ENCODE data around the gene RASGEF1C. TPM values are rescaled to one million over a fixed set of nuclear protein-coding genes. Genes with fewer than 3 reads are reported as not detected.

The RASGEF1C gene
- total and polyA plus RNA-seq, 2 experiments from 2014 or later = 0.40 to 0.42 TPM

GRCh38 chr5:180205916-180206315, 3.1 kb downstream of the RASGEF1C start (continued):
- no peak for TF ChIP-seq JUNB (IDR thresholded peaks at IDR 0.05; ENCODE audit: unreplicated experiment)
- no peak for TF ChIP-seq EZH2 (IDR thresholded peaks at IDR 0.05; ENCODE audit: low read depth, unreplicated experiment)
- no peak for TF ChIP-seq NANOG (IDR thresholded peaks at IDR 0.05; ENCODE audit: borderline replicate concordance)
- no peak for TF ChIP-seq POLR2AphosphoS5 (IDR thresholded peaks at IDR 0.05; ENCODE audit: low read depth)
- TF ChIP-seq, protein P1, sequence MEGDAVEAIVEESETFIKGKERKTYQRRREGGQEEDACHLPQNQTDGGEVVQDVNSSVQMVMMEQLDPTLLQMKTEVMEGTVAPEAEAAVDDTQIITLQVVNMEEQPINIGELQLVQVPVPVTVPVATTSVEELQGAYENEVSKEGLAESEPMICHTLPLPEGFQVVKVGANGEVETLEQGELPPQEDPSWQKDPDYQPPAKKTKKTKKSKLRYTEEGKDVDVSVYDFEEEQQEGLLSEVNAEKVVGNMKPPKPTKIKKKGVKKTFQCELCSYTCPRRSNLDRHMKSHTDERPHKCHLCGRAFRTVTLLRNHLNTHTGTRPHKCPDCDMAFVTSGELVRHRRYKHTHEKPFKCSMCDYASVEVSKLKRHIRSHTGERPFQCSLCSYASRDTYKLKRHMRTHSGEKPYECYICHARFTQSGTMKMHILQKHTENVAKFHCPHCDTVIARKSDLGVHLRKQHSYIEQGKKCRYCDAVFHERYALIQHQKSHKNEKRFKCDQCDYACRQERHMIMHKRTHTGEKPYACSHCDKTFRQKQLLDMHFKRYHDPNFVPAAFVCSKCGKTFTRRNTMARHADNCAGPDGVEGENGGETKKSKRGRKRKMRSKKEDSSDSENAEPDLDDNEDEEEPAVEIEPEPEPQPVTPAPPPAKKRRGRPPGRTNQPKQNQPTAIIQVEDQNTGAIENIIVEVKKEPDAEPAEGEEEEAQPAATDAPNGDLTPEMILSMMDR (conservative IDR thresholded peaks at IDR 0.05; ENCODE audit: low read depth in 2 of 2) = no peak
- no peak for TF ChIP-seq ZNF114 (CRISPR knock-in tag; IDR thresholded peaks at IDR 0.05)
- TF ChIP-seq, protein P2, sequence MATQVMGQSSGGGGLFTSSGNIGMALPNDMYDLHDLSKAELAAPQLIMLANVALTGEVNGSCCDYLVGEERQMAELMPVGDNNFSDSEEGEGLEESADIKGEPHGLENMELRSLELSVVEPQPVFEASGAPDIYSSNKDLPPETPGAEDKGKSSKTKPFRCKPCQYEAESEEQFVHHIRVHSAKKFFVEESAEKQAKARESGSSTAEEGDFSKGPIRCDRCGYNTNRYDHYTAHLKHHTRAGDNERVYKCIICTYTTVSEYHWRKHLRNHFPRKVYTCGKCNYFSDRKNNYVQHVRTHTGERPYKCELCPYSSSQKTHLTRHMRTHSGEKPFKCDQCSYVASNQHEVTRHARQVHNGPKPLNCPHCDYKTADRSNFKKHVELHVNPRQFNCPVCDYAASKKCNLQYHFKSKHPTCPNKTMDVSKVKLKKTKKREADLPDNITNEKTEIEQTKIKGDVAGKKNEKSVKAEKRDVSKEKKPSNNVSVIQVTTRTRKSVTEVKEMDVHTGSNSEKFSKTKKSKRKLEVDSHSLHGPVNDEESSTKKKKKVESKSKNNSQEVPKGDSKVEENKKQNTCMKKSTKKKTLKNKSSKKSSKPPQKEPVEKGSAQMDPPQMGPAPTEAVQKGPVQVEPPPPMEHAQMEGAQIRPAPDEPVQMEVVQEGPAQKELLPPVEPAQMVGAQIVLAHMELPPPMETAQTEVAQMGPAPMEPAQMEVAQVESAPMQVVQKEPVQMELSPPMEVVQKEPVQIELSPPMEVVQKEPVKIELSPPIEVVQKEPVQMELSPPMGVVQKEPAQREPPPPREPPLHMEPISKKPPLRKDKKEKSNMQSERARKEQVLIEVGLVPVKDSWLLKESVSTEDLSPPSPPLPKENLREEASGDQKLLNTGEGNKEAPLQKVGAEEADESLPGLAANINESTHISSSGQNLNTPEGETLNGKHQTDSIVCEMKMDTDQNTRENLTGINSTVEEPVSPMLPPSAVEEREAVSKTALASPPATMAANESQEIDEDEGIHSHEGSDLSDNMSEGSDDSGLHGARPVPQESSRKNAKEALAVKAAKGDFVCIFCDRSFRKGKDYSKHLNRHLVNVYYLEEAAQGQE (IDR thresholded peaks at IDR 0.05; ENCODE audit: unreplicated experiment) = no peak

DNA sequence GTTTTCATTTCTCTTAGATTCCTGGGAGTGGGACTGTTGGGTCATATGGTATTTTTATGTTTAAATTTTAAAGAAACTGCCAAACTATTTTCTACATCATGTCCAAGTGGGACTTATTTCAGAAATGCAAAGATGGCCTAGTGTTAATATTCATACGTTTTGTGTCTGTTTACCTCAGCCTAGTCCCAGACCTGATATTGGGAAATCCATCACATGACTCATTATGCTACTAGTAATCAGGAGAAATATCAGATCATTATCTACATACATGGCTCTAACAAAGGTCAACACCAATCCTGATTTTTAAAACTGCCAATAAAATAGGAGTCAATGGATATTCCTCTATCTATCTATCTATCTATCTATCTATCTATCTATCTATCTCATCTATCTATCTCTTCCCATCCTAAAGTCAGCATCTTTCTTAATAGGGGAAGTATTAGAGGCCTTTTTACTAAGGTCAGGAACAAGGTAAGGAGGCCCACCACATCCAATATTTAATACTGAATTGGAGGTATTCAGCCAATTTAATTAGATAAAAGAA, 4.7 kb downstream of the RASGEF1C start:
- no peaks in the 10 kb centered on the region for H3K9me2 ChIP-seq (ENCODE audit: insufficient read depth)
- H3K36me3 ChIP-seq (ENCODE audit: insufficient read depth) = no peaks in the 10 kb centered on the region
- H3K27ac ChIP-seq (ENCODE audit: low read depth) = no peak overlapping the region
- H3K4me3 ChIP-seq = no peak overlapping the region
- H4K20me1 ChIP-seq (replicated peaks; ENCODE audit: insufficient read depth) = no peaks in the 10 kb centered on the region
- H3F3A ChIP-seq (replicated peaks; ENCODE audit: low read depth) = 0 out of 2 replicates have a peak, but pooled peaks cover 8% of the 10 kb centered on the region
- no peaks in the 10 kb centered on the region for H3K79me2 ChIP-seq (replicated peaks; ENCODE audit: insufficient read depth)
- H3K27ac Mint-ChIP-seq = no peak overlapping the region
- DNase-seq (ENCODE audit: low spot score) (no peak), ATAC-seq (no peak)
- no peak overlapping the region for H3K4me2 ChIP-seq
- TF ChIP-seq ETS1 (IDR thresholded peaks at IDR 0.05) = no peak
- TF ChIP-seq, protein P3, sequence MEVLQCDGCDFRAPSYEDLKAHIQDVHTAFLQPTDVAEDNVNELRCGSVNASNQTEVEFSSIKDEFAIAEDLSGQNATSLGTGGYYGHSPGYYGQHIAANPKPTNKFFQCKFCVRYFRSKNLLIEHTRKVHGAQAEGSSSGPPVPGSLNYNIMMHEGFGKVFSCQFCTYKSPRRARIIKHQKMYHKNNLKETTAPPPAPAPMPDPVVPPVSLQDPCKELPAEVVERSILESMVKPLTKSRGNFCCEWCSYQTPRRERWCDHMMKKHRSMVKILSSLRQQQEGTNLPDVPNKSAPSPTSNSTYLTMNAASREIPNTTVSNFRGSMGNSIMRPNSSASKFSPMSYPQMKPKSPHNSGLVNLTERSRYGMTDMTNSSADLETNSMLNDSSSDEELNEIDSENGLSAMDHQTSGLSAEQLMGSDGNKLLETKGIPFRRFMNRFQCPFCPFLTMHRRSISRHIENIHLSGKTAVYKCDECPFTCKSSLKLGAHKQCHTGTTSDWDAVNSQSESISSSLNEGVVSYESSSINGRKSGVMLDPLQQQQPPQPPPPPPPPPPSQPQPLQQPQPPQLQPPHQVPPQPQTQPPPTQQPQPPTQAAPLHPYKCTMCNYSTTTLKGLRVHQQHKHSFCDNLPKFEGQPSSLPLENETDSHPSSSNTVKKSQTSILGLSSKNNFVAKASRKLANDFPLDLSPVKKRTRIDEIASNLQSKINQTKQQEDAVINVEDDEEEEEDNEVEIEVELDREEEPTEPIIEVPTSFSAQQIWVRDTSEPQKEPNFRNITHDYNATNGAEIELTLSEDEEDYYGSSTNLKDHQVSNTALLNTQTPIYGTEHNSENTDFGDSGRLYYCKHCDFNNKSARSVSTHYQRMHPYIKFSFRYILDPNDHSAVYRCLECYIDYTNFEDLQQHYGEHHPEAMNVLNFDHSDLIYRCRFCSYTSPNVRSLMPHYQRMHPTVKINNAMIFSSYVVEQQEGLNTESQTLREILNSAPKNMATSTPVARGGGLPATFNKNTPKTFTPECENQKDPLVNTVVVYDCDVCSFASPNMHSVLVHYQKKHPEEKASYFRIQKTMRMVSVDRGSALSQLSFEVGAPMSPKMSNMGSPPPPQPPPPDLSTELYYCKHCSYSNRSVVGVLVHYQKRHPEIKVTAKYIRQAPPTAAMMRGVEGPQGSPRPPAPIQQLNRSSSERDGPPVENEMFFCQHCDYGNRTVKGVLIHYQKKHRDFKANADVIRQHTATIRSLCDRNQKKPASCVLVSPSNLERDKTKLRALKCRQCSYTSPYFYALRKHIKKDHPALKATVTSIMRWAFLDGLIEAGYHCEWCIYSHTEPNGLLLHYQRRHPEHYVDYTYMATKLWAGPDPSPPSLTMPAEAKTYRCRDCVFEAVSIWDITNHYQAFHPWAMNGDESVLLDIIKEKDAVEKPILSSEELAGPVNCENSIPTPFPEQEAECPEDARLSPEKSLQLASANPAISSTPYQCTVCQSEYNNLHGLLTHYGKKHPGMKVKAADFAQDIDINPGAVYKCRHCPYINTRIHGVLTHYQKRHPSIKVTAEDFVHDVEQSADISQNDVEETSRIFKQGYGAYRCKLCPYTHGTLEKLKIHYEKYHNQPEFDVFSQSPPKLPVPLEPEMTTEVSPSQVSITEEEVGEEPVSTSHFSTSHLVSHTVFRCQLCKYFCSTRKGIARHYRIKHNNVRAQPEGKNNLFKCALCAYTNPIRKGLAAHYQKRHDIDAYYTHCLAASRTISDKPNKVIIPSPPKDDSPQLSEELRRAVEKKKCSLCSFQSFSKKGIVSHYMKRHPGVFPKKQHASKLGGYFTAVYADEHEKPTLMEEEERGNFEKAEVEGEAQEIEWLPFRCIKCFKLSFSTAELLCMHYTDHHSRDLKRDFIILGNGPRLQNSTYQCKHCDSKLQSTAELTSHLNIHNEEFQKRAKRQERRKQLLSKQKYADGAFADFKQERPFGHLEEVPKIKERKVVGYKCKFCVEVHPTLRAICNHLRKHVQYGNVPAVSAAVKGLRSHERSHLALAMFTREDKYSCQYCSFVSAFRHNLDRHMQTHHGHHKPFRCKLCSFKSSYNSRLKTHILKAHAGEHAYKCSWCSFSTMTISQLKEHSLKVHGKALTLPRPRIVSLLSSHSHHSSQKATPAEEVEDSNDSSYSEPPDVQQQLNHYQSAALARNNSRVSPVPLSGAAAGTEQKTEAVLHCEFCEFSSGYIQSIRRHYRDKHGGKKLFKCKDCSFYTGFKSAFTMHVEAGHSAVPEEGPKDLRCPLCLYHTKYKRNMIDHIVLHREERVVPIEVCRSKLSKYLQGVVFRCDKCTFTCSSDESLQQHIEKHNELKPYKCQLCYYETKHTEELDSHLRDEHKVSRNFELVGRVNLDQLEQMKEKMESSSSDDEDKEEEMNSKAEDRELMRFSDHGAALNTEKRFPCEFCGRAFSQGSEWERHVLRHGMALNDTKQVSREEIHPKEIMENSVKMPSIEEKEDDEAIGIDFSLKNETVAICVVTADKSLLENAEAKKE (CRISPR knock-in tag; IDR thresholded peaks at IDR 0.05) = no peak
- H3K4me1 ChIP-seq (ENCODE audit: insufficient read depth) = no peaks in the 10 kb centered on the region
- no peak overlapping the region for H3K4me3 Mint-ChIP-seq
- peaks cover 19% of the 10 kb centered on the region for H3K27me3 Mint-ChIP-seq (ENCODE audit: insufficient read depth, low read depth, poor library complexity)
- H3K36me3 Mint-ChIP-seq (ENCODE audit: low read depth) = no peaks in the 10 kb centered on the region
- H3K27me3 ChIP-seq (ENCODE audit: insufficient read depth) = peaks cover 25% of the 10 kb centered on the region
- no peaks in the 10 kb centered on the region for H3K9me3 Mint-ChIP-seq
- no peak overlapping the region for H2AFZ ChIP-seq
- H3K4me1 Mint-ChIP-seq = peaks cover 10% of the 10 kb centered on the region; the same call in 2 of the 3 replicates

All from GM23338 (cell line).